ENCODE data around the gene POGZ.

DNA sequence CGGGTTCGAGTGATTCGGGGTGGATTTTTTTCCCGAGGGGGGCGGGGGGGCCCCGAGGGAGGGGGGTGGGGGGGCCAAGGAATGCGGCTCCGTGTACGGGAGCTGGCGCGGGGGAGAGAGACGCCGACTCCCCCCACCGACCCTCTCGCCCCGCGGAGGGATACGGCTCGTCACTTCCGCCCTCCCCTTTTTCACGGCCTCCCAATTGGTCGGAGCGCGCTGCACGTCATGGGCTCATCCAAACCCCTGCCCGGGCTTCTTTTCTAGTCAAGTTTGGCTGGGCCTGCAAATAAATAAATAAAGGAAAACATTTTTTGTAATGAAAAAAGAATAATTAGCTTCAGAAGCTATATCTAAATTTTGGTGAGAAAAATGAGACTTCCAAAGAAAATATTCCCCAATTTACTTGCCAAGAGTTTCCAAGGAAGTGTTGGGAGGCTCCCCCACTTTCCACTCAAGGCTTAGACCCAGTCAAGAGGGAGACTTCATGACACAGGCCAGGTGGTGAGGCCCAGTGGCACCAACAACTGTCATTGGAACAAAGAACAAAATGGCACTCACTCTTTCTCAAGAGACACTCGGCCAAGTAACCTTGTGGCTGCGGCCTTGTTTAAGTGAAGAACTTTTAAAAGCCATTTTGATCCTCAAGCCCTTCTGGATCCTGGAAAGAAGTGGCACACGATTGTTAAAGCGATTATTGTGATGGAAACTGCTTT, at the start of gene POGZ:
- no peak for TF ChIP-seq CTCF (conservative IDR thresholded peaks at IDR 0.05; ENCODE audit: low read depth, low read length)
- no peak for TF ChIP-seq NFE2L2 (IDR thresholded peaks at IDR 0.05; ENCODE audit: low read depth, low read length)
- TF ChIP-seq, protein P1, sequence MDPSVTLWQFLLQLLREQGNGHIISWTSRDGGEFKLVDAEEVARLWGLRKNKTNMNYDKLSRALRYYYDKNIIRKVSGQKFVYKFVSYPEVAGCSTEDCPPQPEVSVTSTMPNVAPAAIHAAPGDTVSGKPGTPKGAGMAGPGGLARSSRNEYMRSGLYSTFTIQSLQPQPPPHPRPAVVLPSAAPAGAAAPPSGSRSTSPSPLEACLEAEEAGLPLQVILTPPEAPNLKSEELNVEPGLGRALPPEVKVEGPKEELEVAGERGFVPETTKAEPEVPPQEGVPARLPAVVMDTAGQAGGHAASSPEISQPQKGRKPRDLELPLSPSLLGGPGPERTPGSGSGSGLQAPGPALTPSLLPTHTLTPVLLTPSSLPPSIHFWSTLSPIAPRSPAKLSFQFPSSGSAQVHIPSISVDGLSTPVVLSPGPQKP (IDR thresholded peaks at IDR 0.05; ENCODE audit: borderline replicate concordance, low read depth, low read length), result peak; percentile 52; the same call in 1 of the 2 replicates
- no peak for TF ChIP-seq MAFK (IDR thresholded peaks at IDR 0.05; ENCODE audit: low read depth, low read length)
- TF ChIP-seq POLR2A (IDR thresholded peaks at IDR 0.05; ENCODE audit: low read depth, low read length), result peak; percentile 64; the same call in 1 of the 2 replicates
- no peak for TF ChIP-seq BHLHE40 (IDR thresholded peaks at IDR 0.05; ENCODE audit: low read depth, low read length)
- no peak for TF ChIP-seq CEBPB (IDR thresholded peaks at IDR 0.05; ENCODE audit: low read depth, low read length)
- TF ChIP-seq MAZ (IDR thresholded peaks at IDR 0.05; ENCODE audit: borderline replicate concordance, low read depth, low read length), result peak; percentile 88
- TF ChIP-seq FOS (IDR thresholded peaks at IDR 0.05; ENCODE audit: low read depth, low read length), result no peak; the same call in 1 of the 2 replicates

All from IMR-90 (cell line).